ENCODE data around the gene TPO. TPM values are rescaled to one million over a fixed set of nuclear protein-coding genes. Genes with fewer than 3 reads are reported as not detected.

Gene TPO
- total RNA-seq, 4 donors from 2014 or later: 7.2 to 32.6 (median 16.6) TPM

GRCh38 chr2:1521878-1522830 lies 108.9 kb downstream of the TPO start:
- Histone ChIP-seq H3K27me3 (no peaks in the 10 kb centered on the region), H3K9me3 (no peaks in the 10 kb centered on the region), H3K27ac (no peak overlapping the region), H3K36me3 (no peaks in the 10 kb centered on the region), H3K4me1 (no peaks in the 10 kb centered on the region), H3K4me3 (no peak overlapping the region)
- 88 to 90% methylated on average over 26 of the region's 26 CpGs for WGBS, 2 donors
- no peak for DNase-seq (ENCODE audit: low spot score in 2 of 2)
- no peak for TF ChIP-seq POLR2A (IDR thresholded peaks at IDR 0.05)
- TF ChIP-seq CTCF (IDR thresholded peaks at IDR 0.05): no peak
- TF ChIP-seq EP300 (IDR thresholded peaks at IDR 0.05): no peak

GRCh38 chr2:1527153-1527992 lies 114.1 kb downstream of the TPO start:
- Histone ChIP-seq H3K27me3 (no peaks in the 10 kb centered on the region), H3K9me3 (no peaks in the 10 kb centered on the region), H3K36me3 (no peaks in the 10 kb centered on the region), H3K4me3 (no peak overlapping the region), H3K4me1 (no peaks in the 10 kb centered on the region), H3K27ac (no peak overlapping the region)
- no peak for DNase-seq (ENCODE audit: low spot score in 2 of 2)
- TF ChIP-seq EP300 (IDR thresholded peaks at IDR 0.05) (no peak), POLR2A (IDR thresholded peaks at IDR 0.05) (no peak), CTCF (IDR thresholded peaks at IDR 0.05) (no peak)
- 88% methylated on average over 9 of the region's 9 CpGs for WGBS, 2 donors

GRCh38 chr2:1528273-1529064 lies 115.2 kb downstream of the TPO start:
- Histone ChIP-seq H3K27me3 (no peaks in the 10 kb centered on the region), H3K27ac (no peak overlapping the region), H3K4me1 (no peaks in the 10 kb centered on the region), H3K36me3 (no peaks in the 10 kb centered on the region), H3K9me3 (no peaks in the 10 kb centered on the region), H3K4me3 (no peak overlapping the region)
- WGBS, 2 donors: 83 to 86% methylated on average over 6 of the region's 6 CpGs
- TF ChIP-seq CTCF (IDR thresholded peaks at IDR 0.05): no peak
- no peak for TF ChIP-seq POLR2A (IDR thresholded peaks at IDR 0.05)
- no peak for TF ChIP-seq EP300 (IDR thresholded peaks at IDR 0.05)
- no peak for DNase-seq (ENCODE audit: low spot score in 2 of 2)

- H3K4me3 ChIP-seq: no peak overlapping the region
- no peaks in the 10 kb centered on the region for H3K4me1 ChIP-seq
- TF ChIP-seq EP300 (IDR thresholded peaks at IDR 0.05): no peak
- no peak for TF ChIP-seq POLR2A (IDR thresholded peaks at IDR 0.05)
- TF ChIP-seq CTCF (IDR thresholded peaks at IDR 0.05): no peak
- H3K9me3 ChIP-seq: no peaks in the 10 kb centered on the region
- no peaks in the 10 kb centered on the region for H3K27me3 ChIP-seq
- WGBS, 2 donors: 55 to 56% methylated on average over 10 of the region's 10 CpGs
- DNase-seq (ENCODE audit: low spot score in 2 of 2): no peak
- H3K36me3 ChIP-seq: no peaks in the 10 kb centered on the region
- no peak overlapping the region for H3K27ac ChIP-seq
Observed at GRCh38 chr2:1538663-1539062, 125.4 kb downstream of the TPO start.
